ENCODE data around the gene OR2G3. TPM values are rescaled to one million over a fixed set of nuclear protein-coding genes. Genes with fewer than 3 reads are reported as not detected.

OR2G3 gene
- total RNA-seq, 1 donor: not detected

DNA sequence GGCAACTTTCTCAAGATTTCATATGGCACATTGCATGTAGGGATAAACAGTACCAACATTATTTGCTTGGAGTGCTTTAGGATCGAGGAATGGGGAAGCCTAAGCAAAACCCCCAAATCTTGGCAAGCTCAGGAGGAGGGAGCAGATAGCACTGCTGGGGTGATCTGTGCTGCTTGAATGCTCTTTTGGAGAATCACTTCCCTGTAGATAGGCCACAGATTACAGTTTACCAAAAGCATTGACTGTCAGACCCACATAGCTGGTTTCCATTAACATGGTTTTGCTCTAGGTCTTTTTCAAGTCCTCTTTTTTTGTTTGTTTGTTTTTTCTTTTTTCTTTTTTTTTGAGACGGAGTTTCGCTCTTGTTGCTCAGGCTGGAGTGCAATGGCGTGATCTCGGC lies 37.4 kb downstream of the OR2G3 start:
- H3K4me1 ChIP-seq (ENCODE audit: insufficient read depth, low read length): peaks cover 3% of the 10 kb centered on the region
- no peaks in the 10 kb centered on the region for H3K9me3 ChIP-seq (ENCODE audit: low read depth, low read length)
- H3K27me3 ChIP-seq (ENCODE audit: insufficient read depth, low read length): no peaks in the 10 kb centered on the region
- H3K4me3 ChIP-seq (ENCODE audit: low read length): no peak overlapping the region

- no peak overlapping the region for H3K4me3 ChIP-seq (ENCODE audit: low read length)
- H3K27me3 ChIP-seq (ENCODE audit: insufficient read depth, low read length): no peaks in the 10 kb centered on the region
- H3K4me1 ChIP-seq (ENCODE audit: insufficient read depth, low read length): no peaks in the 10 kb centered on the region
- H3K9me3 ChIP-seq (ENCODE audit: low read depth, low read length): no peaks in the 10 kb centered on the region
Observed at GRCh38 chr1:247646867-247647266, 41.5 kb downstream of the OR2G3 start.

GRCh38 chr1:247647864-247648263 lies 42.5 kb downstream of the OR2G3 start:
- Histone ChIP-seq H3K4me3 (ENCODE audit: low read length) (no peak overlapping the region), H3K4me1 (ENCODE audit: insufficient read depth, low read length) (no peaks in the 10 kb centered on the region), H3K27me3 (ENCODE audit: insufficient read depth, low read length) (no peaks in the 10 kb centered on the region), H3K9me3 (ENCODE audit: low read depth, low read length) (no peaks in the 10 kb centered on the region)

DNA sequence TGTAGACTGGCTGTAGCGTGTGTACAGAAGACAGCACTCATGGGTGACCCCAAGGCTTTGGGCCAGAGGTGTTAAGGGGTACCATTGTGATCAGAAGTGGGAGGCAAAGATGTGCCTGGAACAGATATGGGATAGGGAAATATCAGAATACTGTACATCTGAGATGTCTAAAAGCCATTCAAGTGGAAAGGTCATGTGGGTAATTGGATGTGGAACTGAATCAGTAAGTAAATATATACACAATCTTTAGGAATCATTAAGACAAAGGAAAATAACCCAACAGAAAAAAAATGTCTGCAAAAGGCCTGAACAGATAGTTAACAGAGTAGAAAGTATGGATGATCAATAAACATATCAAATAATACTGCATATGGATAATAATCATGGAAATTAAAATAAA lies 47.7 kb downstream of the OR2G3 start:
- no peaks in the 10 kb centered on the region for H3K9me3 ChIP-seq (ENCODE audit: low read depth, low read length)
- no peak overlapping the region for H3K4me3 ChIP-seq (ENCODE audit: low read length)
- no peaks in the 10 kb centered on the region for H3K4me1 ChIP-seq (ENCODE audit: insufficient read depth, low read length)
- no peaks in the 10 kb centered on the region for H3K27me3 ChIP-seq (ENCODE audit: insufficient read depth, low read length)

Other genes with a start within 250 kb of the OR2G3 start
- gene NLRP3, start 189.4 kb upstream of the OR2G3 start, total RNA-seq: 648 TPM
- 0.10 TPM for gene OR2B11, start 147.5 kb upstream of the OR2G3 start, total RNA-seq
- gene OR2C3, start 69.1 kb upstream of the OR2G3 start, total RNA-seq: under 0.01 TPM
- 1.7 TPM for gene GCSAML, start 56.5 kb upstream of the OR2G3 start, total RNA-seq
- gene OR2G2, start 17.2 kb upstream of the OR2G3 start, total RNA-seq: not detected
- gene OR13G1, start 74.2 kb downstream of the OR2G3 start, total RNA-seq: 0.21 TPM
- gene OR6F1, start 111.1 kb downstream of the OR2G3 start, total RNA-seq: not detected
- gene OR14K1, start 133.0 kb downstream of the OR2G3 start, total RNA-seq: not detected
- not detected for gene OR14A2, start 142.6 kb downstream of the OR2G3 start, total RNA-seq
- not detected for gene OR1C1, start 155.0 kb downstream of the OR2G3 start, total RNA-seq
- not detected for gene OR14A16, start 218.5 kb downstream of the OR2G3 start, total RNA-seq
- not detected for gene OR11L1, start 236.3 kb downstream of the OR2G3 start, total RNA-seq

Measured in mononuclear cell (primary cell).